ENCODE results near the gene SCN2B.

The SCN2B gene

GRCh38 chr11:118132385-118133151, 43.9 kb downstream of the SCN2B start:
- no peak for DNase-seq

GRCh38 chr11:118129471-118130172, 46.8 kb downstream of the SCN2B start:
- DNase-seq: no peak

- no peak for DNase-seq
Measured at GRCh38 chr11:118128721-118129470, 47.5 kb downstream of the SCN2B start.

GRCh38 chr11:118128310-118128709, 48.1 kb downstream of the SCN2B start:
- DNase-seq: no peak

GRCh38 chr11:118126082-118126838, 50.2 kb downstream of the SCN2B start:
- no peak for DNase-seq

- DNase-seq: no peak
Measured at GRCh38 chr11:118124929-118125535, 51.4 kb downstream of the SCN2B start.

- no peak for DNase-seq
Measured at GRCh38 chr11:118120793-118121192, 55.6 kb downstream of the SCN2B start.

GRCh38 chr11:118117790-118118601, 58.4 kb downstream of the SCN2B start:
- DNase-seq: no peak

GRCh38 chr11:118115048-118115447, 61.4 kb downstream of the SCN2B start:
- no peak for DNase-seq

GRCh38 chr11:118114266-118114665, 62.2 kb downstream of the SCN2B start:
- DNase-seq: no peak

GRCh38 chr11:118112711-118113430, 63.6 kb downstream of the SCN2B start:
- no peak for DNase-seq
